ENCODE measurements around the gene SULT1A1.
"Not testable (repeated sequence)": the region's sequence is repeated elsewhere in the genome, so short reads cannot be mapped to it uniquely, and the experiment has no call there.

DNA sequence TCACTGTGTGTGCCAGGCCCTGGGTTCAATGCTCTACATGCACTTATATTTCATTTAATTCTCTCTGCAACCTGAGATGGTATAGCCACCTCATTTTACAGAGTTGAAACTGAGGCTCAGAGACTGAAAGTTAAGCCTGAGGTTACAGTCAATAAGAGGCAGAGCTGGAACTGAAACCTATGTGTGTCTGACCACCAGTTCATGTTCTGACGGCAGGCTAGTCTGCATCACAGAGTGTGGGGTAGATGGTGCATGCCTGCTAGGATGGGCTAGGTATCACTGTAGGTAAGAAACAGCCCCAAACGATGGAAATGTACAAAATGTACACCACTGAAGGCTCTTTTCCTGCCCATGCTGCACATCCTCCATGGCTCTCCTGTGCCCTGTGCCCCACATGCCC is 30.1 kb upstream of the SULT1A1 start:
- TF ChIP-seq, protein P1, sequence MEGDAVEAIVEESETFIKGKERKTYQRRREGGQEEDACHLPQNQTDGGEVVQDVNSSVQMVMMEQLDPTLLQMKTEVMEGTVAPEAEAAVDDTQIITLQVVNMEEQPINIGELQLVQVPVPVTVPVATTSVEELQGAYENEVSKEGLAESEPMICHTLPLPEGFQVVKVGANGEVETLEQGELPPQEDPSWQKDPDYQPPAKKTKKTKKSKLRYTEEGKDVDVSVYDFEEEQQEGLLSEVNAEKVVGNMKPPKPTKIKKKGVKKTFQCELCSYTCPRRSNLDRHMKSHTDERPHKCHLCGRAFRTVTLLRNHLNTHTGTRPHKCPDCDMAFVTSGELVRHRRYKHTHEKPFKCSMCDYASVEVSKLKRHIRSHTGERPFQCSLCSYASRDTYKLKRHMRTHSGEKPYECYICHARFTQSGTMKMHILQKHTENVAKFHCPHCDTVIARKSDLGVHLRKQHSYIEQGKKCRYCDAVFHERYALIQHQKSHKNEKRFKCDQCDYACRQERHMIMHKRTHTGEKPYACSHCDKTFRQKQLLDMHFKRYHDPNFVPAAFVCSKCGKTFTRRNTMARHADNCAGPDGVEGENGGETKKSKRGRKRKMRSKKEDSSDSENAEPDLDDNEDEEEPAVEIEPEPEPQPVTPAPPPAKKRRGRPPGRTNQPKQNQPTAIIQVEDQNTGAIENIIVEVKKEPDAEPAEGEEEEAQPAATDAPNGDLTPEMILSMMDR (IDR thresholded peaks at IDR 0.05): not testable (repeated sequence)
- TF ChIP-seq POLR2AphosphoS5 (IDR thresholded peaks at IDR 0.05; ENCODE audit: low read depth, low read length); SIN3A (IDR thresholded peaks at IDR 0.05; ENCODE audit: borderline replicate concordance, insufficient read depth, low read depth, low read length); TCF7L2 (IDR thresholded peaks at IDR 0.05; ENCODE audit: low read depth, low read length): not testable (repeated sequence)
- TF ChIP-seq, protein P2, sequence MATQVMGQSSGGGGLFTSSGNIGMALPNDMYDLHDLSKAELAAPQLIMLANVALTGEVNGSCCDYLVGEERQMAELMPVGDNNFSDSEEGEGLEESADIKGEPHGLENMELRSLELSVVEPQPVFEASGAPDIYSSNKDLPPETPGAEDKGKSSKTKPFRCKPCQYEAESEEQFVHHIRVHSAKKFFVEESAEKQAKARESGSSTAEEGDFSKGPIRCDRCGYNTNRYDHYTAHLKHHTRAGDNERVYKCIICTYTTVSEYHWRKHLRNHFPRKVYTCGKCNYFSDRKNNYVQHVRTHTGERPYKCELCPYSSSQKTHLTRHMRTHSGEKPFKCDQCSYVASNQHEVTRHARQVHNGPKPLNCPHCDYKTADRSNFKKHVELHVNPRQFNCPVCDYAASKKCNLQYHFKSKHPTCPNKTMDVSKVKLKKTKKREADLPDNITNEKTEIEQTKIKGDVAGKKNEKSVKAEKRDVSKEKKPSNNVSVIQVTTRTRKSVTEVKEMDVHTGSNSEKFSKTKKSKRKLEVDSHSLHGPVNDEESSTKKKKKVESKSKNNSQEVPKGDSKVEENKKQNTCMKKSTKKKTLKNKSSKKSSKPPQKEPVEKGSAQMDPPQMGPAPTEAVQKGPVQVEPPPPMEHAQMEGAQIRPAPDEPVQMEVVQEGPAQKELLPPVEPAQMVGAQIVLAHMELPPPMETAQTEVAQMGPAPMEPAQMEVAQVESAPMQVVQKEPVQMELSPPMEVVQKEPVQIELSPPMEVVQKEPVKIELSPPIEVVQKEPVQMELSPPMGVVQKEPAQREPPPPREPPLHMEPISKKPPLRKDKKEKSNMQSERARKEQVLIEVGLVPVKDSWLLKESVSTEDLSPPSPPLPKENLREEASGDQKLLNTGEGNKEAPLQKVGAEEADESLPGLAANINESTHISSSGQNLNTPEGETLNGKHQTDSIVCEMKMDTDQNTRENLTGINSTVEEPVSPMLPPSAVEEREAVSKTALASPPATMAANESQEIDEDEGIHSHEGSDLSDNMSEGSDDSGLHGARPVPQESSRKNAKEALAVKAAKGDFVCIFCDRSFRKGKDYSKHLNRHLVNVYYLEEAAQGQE (IDR thresholded peaks at IDR 0.05; ENCODE audit: insufficient read depth in 1 of 2, low read depth in 2 of 2, low read length in 1 of 2): not testable (repeated sequence)

All from Panc1 (cell line).